GM21390 (cell line): ENCODE measurements around the gene CDC42BPG.

Experiments used
- ATAC-seq: cut with Tn5 transposase; IDR thresholded peaks from one replicate; pipeline ENCODE4 v1.9.1; 2021; ENCODE audit not compliant: unreplicated experiment

The CDC42BPG gene

DNA sequence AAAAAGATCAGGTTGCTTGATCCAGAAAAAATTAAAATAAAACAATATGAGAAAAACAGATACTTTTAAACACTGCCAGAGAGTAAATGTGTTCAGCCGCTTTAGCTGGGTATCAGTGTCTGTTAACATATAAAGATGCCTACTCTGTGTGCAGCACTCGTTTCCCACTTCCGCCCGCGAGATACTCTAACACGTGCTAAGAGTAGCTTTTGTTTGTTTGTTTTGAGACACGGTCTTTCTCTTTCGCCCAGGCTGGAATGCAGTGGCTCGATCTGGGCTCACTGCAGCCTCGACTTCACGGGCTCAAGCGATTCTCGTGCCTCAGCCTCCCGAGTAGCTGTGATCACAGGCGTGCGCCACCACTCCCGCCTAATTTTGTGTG is 33.6 kb downstream of the CDC42BPG start:
- ATAC-seq, result no peak

DNA sequence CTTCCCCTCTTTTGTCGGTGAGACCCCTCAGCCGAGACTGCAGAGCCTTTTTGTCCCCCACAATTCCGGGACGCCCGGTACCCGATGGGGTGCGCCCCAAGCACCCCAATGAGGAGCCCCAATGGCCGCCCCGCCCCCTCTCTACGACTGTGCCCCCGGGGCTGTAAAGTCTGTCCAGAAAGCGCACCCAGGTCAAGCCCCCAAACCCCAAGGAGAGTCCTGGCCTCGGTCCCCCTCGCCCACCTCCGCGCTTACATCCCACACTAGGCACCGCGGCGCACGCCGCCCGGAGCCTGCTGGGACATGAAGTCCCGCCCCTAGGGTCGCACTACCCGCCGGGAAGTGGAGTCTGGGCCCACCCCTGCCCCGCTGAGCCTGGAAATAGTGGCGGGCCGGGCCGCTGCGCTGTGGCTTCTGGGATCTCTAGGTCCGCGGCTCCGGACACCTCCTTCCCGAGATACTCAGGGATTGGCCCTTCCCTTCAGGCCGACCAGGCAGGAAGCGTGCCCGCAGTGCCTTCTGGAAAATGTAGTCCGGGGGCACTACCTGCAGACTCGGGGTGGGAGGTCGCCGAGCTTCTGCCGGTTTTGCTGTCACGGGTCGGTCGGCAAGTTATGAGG is 34.1 kb downstream of the CDC42BPG start, which contains the start of gene MEN1:
MEN1 (minus strand) TSS at position 281 of the 620 bp plus-strand sequence. CDS start 442 bp downstream, outside the sequence.
- no peak for ATAC-seq

DNA sequence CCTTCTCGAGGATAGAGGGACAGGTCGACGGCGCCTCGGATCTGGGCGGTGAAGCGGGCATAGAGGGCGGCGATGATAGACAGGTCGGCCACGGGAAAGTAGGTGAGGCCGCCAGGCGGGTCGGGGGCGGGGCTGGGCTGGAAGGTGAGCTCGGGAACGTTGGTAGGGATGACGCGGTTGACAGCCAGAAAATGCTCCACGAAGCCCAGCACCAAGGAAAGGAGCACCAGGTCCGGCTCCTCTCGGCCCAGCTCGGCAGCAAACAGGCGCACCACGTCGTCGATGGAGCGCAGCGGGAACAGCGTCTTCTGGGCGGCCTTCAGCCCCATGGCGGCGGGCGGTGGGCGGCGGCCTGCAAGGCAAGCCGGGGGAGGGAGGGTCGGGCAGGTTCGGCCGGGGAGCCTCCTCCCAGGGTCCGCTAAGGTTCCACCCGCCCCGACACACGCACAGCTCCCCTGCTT is 34.6 kb downstream of the CDC42BPG start:
- ATAC-seq, result no peak

DNA sequence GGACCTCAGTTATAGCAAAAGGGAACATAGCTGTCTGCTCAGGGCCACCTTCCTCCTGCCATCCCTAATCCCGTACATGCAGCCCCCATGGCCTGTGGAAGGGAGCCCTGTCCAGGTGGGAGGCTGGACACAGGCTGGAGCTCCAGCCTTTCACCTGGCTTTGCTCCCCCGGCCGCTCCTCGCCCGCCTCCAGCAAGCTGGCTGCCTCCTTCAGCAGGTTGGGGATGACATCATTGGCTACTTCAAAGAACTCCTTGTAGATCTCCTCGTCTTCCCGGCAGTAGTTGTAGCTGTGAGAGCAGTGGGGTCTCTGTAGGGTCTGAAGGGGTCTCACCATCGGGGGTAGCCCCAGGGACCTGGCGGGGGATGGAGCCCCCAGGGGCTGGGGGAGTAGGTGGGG is 39.0 kb downstream of the CDC42BPG start:
- no peak for ATAC-seq

DNA sequence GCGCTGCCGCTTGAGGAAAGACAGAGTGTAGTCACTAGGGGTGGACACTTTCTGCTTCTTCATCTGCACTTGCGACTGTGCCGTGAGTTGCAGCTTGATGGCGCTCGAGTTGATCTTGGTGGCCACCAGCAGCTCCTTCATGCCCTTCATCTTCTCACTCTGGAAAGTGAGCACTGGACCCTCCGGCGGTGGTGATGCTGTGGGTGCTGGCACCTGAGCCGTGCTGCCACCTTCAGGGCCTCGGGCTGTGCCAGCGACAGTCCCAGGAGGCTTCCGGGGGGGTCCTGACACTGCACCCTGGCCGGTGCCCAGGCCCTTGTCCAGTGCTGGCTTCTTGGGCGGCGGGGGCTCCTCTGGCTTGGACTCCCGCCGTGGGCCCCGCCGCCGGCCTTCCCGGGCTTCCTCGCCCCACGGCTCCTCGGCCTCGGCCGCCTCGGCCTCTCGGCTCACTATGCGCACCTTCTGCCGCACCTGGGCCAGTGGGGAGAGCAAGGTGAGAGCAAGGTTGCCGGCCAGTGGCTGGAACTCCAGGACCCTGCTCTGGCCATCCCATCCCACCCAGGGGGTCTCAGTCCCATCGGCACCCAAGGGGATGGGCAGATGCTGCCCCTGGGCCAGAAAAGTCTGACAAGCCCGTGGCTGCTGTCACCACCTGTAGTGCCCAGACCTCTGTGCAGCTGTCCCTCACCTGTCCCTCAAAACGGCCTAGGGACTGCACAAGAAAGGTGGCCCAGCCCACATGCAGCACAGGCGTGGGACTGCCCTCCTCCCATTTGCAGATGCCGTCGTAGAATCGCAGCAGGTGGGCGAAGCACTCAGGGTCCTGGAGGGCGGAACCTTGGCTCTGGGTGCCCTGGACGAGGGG is 39.9 kb downstream of the CDC42BPG start:
- no peak for ATAC-seq

DNA sequence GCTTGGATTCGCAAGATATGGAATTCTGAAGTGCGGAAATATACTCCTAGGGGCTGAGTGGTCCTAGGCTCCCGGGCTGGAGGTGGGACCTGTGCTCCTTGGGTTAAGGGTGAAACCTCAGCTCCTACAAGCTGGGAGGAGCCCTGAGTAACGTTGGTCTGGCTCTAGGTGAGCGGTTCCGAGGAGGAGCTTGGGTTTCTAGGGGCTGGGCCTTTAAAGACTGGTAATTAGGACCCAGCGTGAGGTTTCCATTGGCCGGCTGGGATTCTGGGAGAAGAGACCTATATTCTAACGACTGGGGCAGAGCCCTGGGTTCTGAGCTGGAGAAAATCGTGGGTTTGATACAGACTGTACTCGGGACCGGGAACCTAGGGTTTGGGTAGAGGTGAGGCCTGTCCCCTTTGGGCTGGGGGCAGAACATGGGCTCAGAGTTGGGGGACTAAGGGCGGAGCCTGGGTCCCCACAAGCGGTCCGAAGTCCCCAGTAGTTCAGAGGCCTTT is 40.6 kb downstream of the CDC42BPG start:
- ATAC-seq, result no peak

DNA sequence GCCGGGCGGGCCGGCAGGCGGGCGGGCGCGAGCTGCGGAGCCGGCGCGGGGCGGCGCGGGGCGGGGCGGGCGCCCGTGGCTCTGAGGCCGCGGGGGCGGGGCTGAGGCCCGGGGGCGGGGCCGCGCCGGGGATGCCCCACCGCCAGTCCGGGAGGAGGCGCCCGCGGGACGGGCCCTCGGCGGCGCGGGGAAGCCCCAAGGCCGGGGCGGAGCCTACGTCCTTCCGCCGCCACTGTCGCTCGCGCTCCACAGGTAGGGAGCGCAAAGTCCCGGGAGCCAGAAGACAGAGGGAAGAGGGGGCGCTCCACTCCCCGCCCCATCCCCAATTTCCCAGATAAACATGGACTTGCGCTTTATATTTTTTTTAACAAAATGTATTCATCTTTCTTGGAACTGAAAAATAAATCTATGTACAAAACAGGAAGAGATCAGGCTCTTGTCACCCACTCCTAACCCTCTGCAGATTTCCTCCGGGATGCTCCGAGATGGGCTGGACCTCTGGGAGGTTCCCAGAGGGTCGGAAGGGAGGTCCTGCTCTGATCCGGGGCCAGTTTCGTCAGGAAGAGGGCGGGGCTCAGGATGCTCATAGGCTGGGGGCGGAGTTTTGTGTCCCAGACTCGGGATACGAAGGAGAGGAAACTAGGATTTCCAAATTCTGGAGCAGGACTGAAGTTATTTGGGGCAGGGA is 41.2 kb downstream of the CDC42BPG start, which contains the start of gene MAP4K2:
MAP4K2 (minus strand) TSS at position 57 of the 688 bp plus-strand sequence. CDS start 65 bp downstream, outside the sequence.
- peak; percentile 50 for ATAC-seq

DNA sequence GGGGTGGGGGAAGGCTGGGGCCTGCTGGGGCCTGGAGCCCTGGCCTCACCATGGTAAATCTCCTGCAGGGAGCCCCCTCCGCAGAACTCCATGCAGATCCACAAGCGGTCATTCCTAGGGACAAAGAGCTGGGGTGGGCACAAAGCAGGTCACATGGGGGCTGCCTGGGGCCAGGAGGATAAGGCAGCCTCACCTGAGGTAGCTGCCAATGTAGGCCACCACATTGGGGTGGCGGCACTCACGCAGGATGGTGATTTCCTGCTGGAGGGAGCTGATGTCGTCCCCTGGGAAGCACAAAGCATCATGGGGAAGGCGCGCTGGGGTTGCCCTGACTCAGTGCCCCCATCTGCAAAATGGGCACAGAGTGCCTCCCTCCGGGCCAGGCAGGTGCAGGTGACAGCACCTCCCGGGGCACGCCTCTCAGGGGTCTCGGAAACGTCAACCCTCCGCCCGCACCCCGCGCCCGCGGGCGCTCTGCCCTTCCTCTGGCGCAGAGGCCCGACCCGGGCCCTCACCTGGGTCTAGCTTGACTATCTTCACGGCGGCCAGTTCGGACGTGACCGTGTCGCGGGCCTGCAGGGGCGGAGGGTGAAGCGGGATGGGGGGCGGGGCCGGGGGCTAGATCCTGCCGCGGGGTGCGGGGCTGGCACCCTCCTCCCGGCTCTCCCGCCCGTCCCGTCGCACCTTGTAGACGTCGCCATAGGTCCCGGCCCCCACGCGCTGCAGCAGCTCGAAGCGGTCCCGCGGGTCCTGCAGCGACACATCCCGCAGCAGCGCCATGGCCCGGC is 41.9 kb downstream of the CDC42BPG start:
- ATAC-seq, result peak; percentile 3

DNA sequence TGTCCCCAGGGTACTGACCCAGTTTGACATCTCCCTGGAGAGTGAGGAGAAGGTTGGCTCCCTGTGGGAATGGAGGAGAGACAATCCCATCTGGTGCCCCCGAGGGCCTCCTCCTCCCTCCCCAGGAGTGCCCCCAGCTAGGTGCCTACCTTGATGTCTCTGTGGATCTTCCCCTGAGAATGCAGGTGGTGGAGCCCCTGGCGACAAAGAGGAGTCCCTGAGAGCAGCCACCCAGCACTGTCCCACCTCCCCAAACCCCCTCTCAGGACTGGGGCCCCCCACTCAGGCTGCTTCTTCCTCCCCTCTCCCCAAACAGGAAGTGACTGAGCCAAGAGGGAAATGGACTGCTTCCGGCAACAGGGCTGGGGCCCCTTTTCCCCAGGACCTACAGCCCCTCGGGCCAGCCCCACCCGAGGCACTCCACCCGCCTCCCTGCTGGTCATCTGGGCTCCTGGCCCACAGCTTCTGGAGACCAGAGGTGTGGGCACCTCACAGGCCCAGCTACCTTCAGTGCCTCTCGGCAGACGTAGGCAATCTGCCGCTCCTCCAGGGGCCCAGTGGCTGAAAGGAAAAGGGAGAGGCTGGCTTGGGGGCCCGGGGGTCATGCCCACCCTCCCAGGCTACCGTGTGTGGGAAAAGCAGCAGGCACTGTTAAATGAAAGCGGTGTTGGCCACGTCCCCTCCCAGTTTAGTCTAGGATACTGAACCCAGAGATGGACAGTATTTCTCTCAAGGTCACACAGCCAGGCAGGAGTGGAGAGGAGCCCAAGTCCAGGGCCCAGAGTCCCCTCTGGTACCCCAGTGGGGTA is 42.7 kb downstream of the CDC42BPG start:
- no peak for ATAC-seq

DNA sequence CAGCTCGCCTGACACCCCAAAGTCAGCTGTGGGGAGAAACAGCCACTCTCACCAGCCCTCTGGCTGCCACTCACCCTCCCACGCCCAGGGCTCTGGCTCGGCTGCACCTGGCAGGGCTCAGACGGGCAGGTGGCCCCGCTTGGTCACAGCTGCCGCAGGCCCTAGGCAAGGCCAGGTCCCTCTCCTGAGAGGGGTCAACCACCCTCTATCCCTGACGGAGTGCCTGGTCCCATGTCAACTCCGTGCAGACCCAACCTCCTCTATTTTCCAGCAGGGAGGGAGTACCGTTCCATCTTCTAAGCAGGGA is 43.3 kb downstream of the CDC42BPG start:
- no peak for ATAC-seq

DNA sequence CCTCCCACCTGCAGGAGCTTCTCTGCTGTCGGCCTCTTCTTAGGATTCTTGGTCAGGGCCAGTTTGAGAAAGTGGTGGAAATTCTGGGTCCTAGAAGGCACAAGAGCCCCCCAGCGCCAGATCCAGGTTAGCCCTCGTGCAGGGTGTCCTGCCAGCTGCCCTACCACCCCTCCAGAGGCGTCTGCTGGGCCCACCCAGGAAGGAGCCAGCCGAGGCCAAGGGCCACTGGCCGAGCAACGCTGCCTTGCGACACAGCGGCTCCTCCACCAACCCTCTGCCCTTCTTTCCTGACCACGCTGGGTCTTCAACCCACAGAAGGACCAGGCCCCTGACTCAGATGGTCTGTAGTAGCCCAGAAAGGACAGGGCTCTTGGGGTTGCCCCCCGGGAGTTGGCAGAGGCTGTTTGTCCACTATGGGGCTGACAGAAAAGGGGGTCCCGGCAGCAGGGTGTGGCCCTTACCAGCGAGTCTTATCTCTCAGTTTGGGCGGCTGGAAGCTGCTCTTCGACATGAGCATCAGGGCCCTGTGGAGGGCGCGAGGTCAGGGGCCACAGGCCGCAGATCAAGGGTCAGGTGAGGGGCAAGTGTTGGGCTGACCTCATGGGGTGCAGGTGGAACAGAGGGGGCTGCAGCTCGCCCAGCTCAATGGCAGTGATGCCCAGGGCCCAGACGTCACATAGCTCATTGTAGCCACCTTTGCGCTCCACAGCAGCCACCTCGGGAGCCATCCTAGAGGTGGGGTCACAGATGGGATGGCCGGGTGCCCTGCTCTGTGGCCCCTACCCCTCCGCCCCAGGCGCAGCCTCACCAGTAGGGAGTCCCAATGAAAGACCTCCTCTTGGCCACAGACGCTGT is 43.9 kb downstream of the CDC42BPG start:
- ATAC-seq, result no peak

DNA sequence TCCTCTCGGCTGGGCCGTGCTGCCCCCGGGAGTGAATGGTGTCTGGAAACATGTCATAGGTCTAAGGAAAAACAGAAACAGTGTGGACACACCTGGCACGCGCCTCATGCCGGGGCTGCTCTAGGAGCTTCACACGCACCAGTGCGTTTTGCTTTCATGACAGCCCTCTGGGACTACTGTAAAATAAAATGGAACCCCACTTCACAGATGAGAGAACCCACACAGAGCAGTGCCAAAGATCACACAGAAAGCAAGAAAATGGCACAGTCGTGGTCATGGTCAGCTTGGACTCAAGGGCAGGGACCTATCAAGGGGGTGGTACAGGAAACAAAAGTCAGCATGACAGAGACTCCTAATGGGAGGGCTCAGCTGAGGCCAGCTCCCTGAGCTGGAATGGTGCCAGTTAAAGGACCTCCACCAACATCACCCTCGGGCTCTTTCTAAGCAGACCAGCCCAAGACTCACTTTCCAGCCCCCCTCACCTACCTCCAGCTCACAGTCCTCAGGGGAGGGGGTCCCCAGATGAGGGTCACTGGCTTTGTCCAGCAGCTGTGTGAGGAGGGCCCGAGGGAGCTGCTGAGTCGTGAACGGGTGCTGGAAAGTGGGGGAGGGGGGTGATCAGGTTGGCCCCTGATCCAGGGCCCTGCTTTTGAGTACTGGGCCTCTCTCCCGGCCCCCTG is 44.7 kb downstream of the CDC42BPG start:
- ATAC-seq, result no peak

DNA sequence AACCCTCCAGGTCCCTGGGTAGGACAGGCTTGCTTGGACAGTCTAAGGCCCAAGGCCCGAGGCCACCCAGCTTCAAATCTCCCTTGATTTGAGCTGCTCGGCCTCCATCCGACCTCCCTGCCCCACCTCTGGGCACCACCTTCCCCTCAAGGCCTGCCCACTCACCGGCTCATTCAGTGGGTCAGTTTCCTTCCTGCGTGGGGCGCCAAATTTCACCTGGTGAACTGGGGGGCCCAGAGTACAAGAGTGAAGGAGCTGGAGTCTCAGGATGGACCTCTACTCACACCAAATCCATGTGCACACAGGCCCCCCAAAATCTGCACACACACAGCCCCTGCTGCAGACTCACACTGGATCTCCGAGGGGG is 45.2 kb downstream of the CDC42BPG start:
- ATAC-seq, result no peak

DNA sequence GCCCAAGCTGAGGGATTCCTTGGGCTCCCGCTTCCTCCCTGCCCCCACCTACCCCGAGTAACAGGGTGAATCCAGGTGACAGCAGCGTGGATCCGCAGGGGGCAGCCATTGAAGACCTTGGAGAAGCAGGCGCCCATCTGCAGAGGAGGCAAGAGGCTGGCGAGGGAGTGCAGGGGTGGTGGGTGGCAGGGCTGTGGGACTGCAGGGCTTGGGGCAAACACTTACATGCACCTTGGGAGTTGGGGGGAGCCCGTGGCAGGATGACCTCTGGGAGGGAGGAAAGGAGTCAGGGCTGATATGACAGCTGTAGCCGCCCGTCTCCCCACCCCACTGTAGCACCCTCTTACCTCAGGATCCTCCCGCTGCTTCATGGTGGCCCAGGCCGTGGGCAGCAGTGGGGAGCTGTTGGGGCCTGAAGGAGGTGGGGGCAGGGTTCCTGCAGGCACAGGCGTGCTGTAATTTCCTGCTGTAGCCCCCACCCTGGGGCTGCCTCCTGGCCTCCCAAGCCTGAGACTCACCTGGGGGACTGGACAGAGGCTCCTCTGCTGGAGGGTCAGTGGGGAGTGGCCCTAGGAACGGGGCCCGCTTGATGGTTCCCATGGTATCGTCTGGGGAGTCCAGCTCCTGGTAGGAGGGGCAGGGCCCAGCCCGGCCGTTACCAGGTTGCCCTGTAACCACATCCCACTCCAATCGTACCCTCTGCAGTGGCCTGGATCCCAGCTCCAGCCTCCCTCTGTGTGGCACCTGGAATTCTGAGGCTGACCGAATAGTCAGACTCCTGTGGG is 47.5 kb downstream of the CDC42BPG start:
- ATAC-seq, result no peak

DNA sequence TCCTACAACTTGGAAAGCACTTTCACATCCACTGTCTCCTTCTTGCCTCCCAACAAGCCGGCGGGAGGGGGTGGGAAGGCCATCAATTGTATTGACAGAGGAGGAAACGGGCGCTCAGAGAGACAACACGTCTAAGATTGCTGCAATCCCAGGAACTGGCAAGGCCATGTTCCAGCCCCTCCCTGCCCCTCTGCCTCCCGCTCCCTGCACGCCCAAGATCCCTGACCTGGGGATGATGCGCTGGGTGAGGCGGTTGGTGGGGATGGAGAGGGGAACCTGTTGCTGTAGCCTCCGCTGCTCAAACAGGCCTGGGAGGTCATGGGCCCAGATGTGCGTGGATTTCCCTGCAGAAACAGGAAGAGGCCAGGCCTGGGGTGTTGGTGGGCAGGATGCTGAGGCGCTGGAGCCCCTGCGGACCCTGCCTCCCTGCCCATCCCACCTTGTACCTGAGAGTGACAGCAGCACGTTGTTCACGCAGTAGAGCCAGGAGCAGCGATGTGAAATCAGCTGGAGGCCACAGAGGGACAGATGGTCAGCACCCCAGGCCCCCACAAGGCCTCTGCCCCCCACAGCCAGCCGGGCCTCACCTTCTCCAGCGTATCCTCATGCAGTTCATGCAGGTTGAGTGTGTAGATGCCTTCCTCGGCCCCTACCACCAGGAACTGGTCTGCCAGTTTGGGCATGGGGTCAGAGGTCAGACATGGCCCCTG is 48.3 kb downstream of the CDC42BPG start:
- ATAC-seq, result no peak

DNA sequence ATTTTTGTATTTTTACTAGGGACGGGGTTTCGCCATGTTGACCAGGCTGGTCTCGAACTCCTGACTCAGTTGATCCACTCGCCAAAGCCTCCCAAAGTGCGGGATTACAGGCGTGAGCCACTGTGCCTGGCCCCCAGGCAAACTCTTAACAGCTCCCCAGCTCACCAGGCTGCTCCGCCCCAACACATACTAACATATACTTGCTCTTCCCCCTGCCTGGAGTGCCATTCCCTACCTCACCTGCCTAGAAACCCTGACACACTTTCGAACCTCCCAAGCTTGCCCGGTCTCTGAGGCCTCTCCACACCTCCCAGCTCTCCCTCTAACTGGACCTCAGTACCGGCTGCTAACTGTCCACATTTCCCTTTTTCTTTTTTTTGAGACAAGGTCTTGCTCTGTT is 49.9 kb downstream of the CDC42BPG start:
- no peak for ATAC-seq
